Fibroblast of upper back skin (primary cell): ENCODE data around the gene CRYBG1.
"Not testable (repeated sequence)": the region's sequence is repeated elsewhere in the genome, so short reads cannot be mapped to it uniquely, and the experiment has no call there.

Source experiments
- DNase-seq: peaks from one replicate; pipeline ENCODE4 v3.0.0-alpha.2; 2013

CRYBG1 gene

DNA sequence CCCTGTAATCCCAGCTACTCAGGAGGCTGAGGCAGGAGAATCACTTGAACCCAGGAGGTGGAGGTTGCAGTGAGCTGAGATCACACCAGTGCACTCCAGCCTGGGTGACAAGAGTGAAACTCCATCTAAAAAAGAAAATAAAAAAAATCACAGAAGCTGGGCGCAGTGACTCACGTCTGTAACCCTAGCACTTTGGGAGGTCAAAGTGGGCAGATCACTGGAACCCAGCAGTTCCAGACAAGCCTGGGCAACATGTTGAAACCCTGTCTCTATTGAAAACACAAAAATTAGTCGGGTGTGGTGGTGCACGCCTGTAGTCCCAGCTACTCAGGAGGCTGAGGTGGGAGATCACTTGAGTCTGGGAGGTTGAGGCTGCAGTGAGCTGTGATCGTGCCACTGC is 199.1 kb downstream of the CRYBG1 start:
- not testable (repeated sequence) for DNase-seq

GRCh38 chr6:106560996-106561685 is 200.6 kb downstream of the CRYBG1 start:
- peak; percentile 76 for DNase-seq

GRCh38 chr6:106561686-106562405 is 201.3 kb downstream of the CRYBG1 start:
- no peak for DNase-seq

DNA sequence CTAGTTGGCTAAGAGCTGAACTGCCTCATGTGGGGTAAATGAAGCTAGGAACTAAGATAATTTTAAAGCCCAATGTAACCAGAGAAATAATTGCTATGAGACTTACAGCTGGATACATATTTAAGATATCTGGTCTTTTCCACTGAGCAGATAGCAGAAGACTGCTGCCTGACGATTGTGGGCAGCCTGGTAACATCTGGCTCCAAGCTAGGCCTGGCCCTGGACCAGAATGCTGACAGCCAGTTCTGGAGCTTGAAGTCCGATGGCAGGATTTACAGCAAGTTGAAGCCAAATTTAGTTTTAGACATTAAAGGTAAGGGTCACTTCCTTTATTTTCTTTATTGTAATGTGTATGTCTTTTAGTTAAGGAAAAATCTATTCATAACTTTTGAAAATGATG is 203.1 kb downstream of the CRYBG1 start:
- no peak for DNase-seq

GRCh38 chr6:106564476-106564875 is 204.0 kb downstream of the CRYBG1 start:
- no peak for DNase-seq

DNA sequence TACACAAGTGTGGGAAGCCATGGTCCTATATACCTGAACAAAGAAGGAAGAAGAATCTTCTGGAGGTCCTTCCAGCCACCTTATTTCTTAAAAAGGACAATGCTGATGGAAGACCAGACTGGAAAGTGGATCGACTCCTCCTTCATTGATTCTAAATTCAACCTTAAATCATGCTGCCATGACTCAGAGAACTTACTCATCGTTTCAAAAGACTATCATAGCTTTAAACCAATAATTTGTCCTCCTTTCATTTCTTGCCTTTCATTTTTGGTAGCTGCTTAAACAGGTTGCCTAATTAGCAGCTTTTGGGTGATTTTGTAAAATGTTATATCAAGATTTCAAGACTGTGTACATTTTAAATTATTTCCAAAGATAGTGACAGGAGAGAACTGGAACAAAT is 208.0 kb downstream of the CRYBG1 start:
- DNase-seq = peak; percentile 20

DNA sequence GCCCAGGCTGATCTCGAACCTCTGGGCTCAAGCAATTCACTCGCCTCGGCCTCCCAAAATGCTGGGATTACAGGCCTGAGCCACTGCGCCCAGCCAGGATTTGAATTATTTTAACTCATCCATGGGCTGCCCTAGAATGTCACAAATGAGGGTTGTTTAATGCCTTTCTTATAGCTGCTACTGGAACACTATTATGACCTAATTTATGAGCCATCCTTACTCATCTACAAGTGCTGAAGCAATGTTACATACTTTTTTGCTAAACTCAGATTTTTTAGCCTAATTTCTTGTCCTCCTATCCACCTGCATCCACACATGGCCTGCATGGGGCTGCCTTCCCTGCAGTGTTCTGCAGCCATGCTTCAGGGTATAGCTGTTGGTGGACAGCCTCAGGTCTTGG is 208.9 kb downstream of the CRYBG1 start:
- no peak for DNase-seq

- no peak for DNase-seq
Measured at GRCh38 chr6:106572436-106572835, 211.9 kb downstream of the CRYBG1 start.

DNA sequence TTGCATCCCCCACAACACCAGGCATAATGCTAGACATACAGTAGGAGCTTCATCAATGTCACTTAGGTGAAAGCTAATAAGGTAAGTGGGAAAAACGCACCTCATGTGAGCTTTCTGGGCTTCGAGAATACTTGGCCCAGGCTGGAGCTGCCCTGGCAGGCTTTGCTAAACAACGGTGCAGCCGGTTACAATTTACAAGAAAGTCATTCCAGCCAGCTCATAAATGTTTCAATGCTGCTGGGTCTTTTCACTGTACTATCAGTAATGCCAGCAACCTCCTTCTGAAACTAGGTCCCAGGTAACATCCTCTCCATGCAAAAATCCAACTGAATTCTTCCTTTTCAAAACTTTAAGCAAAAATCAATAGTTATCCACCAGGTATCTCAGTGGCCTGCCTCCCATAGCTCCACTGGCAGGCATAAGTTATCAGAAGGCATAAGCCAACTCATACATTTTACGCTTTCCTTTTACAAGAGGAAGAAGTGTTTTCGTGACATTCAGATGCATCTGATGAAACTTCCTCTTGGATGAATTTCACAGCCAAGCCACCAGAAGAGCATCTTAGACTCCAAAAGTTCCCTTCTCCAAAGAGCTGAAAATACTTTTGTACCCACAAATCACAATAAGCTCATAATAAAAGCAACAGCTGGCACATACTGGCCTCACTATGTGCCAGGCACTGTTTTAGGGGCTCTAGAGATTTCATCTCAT is 212.5 kb downstream of the CRYBG1 start:
- DNase-seq = no peak

GRCh38 chr6:106574741-106575458 is 214.4 kb downstream of the CRYBG1 start:
- peak; percentile 51 for DNase-seq

- no peak for DNase-seq
Measured at GRCh38 chr6:106579281-106579680, 218.8 kb downstream of the CRYBG1 start.

DNA sequence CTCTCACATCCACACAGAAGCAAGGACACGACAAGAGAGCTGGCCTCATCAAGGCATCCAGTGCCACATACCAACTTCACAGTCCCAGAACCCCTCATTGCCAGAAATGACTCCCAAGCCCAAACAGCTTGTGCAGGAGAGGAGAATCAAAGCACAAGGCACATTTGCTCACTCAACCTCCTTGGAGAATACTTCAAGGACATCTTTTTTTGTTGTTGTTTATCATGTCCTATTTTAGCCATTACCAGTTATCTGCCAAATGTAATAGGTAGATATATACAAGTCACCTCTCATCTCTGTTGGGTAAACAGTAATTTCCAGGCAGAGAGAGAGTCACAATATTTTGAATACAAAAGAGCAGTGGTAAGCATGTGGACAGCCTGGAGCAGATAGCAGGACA is 221.0 kb downstream of the CRYBG1 start:
- no peak for DNase-seq

DNA sequence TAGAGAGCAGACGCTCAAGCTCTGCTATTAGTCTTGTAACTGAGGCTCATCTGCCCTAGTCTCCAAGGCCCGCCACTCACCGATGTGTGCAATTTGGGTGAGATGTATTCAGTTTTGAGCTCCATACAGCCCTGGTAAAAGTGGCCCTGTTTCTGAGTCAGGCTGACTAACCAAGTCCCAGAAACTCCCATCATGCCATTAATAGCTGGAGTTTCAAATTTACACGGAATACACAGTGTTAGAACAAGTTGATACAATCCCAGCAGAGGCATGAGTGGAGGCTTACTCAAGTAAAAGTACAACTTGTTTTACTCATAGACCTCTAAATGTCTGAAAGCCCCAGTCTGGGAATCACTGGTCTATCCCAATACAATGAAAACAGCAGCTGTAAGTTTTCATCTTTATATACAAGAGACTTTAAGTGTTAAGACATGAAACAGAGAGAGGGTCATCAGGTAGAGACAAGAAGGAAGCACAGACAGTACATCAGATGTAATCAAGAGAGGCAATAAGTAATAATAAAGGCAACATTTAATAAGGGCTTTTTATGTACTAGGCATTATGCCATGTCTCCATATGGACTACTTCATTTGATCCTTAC is 226.4 kb downstream of the CRYBG1 start:
- no peak for DNase-seq

- not testable (repeated sequence) for DNase-seq
Measured at GRCh38 chr6:106588937-106589336, 228.4 kb downstream of the CRYBG1 start.

- peak; percentile 83 for DNase-seq
Measured at GRCh38 chr6:106591111-106591825, 230.8 kb downstream of the CRYBG1 start.

- DNase-seq = no peak
Measured at GRCh38 chr6:106599440-106599839, 238.9 kb downstream of the CRYBG1 start.

DNA sequence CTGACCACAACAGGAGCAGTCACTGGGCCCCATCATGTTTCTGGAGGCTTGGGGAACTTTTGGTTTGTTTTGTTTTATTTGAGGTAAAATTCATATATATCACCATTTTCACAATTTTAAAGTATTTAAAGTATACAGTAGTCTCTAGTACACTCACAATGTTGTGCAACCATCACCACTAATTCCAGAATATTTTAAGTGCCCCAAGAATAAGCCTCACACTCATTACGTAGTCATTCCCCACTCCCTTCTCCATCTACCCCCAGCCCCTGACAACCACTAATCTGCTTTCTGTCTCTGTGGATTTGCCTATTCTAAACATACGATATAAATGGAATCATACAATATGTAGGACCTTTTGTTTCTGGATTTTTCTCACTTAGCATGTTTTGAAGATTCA is 239.8 kb downstream of the CRYBG1 start:
- DNase-seq = peak; percentile 40

DNA sequence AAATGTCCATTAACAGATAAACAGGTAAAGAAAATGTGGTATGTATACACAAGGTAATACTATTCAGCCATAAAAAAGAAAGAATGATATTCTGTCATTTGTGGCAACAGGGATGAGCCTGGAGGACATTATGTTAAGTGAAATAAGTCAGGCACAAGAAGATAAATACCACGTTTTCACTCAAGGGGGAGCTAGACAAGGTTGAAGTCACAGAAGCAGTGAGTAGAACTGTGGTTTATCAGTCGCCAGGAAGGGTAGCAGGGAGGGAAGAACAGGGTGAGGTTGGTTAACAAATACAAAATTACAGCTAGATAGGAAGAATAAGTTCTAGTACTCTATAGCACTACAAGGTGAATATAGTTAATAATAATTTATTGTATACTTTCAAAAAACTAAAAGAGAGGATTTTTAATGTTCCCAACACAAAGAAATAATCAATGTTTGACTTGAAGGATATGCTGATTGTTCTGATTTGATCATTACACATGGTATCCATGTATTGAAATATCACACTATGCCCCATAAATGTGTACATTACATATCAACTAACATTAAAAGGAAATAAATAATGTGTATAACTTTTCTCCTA is 247.7 kb downstream of the CRYBG1 start:
- peak; percentile 62 for DNase-seq

DNA sequence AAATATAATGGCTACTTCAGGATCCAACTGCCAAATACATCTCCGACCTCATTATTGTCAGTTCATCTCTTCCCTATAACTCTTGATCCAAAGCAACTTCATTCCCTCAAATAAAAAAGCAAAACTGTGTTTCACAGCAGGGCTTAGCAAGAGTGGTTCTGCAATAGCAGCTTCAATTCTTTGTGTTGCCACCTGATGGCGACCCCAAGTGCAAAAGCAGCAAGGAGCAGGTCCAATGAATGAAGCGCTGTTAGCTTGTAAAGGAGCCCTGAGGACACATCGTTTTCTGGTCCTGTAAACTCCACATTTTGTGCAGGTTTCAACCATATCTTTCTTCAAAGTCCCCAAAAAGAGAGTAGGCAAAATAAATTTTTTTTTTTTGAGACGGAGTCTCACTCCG is 249.2 kb downstream of the CRYBG1 start:
- peak; percentile 18 for DNase-seq

- no peak for DNase-seq
Measured at GRCh38 chr6:106611030-106611429, 250.5 kb downstream of the CRYBG1 start.

- no peak for DNase-seq
Measured at GRCh38 chr6:106612671-106613416, 252.3 kb downstream of the CRYBG1 start.
